GM18870 (cell line): ENCODE data around the gene IL17RB.

Experiments used
- ATAC-seq: cut with Tn5 transposase; IDR thresholded peaks from one replicate; pipeline ENCODE4 v1.9.1; 2021; ENCODE audit warnings: moderate library complexity; ENCODE audit not compliant: unreplicated experiment

Gene IL17RB

DNA sequence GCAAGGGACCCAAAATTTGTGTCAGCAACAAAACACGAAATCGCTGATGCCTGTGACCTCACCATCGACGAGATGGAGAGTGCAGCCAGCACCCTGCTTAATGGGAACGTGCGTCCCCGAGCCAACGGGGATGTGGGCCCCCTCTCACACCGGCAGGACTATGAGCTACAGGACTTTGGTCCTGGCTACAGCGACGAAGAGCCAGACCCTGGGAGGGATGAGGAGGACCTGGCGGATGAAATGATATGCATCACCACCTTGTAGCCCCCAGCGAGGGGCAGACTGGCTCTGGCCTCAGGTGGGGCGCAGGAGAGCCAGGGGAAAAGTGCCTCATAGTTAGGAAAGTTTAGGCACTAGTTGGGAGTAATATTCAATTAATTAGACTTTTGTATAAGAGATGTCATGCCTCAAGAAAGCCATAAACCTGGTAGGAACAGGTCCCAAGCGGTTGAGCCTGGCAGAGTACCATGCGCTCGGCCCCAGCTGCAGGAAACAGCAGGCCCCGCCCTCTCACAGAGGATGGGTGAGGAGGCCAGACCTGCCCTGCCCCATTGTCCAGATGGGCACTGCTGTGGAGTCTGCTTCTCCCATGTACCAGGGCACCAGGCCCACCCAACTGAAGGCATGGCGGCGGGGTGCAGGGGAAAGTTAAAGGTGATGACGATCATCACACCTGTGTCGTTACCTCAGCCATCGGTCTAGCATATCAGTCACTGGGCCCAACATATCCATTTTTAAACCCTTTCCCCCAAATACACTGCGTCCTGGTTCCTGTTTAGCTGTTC, 35.0 kb upstream of the IL17RB start:
- ATAC-seq, result no peak

DNA sequence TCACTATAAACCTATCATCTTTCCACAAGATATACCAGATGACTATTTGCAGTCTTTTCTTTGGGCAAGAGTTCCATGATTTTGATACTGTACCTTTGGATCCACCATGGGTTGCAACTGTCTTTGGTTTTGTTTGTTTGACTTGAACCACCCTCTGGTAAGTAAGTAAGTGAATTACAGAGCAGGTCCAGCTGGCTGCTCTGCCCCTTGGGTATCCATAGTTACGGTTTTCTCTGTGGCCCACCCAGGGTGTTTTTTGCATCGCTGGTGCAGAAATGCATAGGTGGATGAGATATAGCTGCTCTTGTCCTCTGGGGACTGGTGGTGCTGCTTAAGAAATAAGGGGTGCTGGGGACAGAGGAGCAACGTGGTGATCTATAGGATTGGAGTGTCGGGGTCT, 33.9 kb upstream of the IL17RB start:
- ATAC-seq, result no peak

DNA sequence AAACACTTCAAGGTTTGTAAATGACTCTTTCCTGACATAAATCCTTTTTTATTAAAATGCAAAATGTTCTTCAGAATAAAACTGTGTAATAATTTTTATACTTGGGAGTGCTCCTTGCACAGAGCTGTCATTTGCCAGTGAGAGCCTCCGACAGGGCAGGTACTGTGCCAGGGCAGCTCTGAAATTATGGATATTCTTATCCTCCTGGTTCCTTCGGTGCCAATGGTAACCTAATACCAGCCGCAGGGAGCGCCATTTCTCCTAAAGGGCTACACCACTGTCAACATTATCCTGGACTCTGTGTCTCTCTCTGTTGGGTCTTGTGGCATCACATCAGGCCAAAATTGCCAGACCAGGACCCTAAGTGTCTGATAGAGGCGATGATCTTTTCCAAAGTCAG, 33.1 kb upstream of the IL17RB start:
- no peak for ATAC-seq

DNA sequence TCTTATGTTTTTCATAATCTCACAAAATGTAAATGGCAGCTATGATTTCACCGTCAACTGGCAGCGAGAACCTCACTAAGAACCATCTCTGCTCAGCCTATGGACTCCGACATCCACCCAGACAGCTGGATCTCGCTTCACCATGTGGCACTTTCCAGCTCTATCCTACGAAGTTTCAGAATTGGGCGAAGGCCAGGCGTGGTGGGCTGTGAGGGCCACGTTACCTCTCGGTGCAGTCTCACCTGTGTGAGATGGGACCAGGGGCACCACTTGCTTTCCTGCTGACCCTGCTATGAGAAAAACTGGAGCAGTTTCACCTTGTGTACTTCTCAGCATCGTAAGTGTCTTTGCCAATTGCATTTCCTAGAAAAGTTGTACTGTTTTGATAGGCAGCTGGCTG, 32.5 kb upstream of the IL17RB start:
- no peak for ATAC-seq

DNA sequence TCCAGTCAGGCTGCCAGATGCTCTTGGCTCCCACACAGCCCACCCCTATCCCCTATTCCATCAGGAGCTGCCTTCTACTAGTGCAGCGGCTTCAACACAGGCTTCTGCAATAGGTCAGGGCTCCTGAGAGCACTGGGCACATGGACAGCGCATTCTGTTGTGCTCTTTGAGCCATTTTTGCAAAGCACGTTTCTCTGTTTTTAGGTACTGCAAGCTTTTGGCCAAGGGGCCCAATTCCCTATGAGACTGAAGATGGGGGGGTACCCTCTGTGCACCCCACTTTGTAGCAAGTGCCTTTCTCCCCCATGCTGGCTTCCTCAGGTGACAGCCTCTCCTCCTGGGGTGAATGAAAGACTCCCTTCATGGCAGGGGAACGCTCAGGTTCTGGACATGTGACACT, 31.3 kb upstream of the IL17RB start:
- no peak for ATAC-seq

DNA sequence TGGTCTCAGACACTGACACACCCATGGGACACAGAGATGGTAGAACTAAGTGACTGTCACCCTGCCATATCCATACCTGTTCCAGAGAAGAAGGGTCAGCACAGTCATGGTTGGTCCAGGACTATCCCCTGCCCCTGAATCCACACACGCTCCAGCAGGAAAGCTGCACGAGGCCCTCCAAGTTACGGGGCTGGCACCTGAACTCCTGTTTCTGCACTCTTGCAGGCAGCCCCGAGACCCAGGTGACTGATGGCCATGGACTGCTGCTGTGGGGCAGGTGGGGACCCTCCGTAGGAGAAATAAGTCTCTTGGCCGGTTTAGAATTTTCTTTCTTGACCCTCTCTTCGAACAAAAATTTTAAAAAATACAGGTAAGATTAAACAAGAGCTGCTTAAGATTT, 30.7 kb upstream of the IL17RB start:
- no peak for ATAC-seq

DNA sequence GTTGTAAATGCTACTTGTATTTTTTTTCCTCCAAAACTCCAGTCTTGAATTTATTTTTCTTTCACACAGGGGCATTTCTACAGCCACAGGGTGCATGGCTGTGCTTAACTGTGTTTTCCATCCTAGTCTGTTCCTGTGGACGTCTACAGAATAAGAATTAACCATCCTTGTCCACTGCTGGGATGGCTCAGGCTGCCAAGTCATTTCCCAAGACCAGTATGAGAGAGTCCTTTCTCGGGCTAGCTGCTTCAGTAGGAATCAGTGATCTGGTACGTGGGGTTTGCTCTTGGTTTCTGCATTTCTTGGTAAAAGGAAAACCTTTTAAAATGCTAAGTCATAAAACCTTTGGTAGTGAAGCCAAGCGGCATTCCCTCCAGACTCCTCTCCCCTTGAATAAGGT, 29.9 kb upstream of the IL17RB start:
- ATAC-seq, result no peak

DNA sequence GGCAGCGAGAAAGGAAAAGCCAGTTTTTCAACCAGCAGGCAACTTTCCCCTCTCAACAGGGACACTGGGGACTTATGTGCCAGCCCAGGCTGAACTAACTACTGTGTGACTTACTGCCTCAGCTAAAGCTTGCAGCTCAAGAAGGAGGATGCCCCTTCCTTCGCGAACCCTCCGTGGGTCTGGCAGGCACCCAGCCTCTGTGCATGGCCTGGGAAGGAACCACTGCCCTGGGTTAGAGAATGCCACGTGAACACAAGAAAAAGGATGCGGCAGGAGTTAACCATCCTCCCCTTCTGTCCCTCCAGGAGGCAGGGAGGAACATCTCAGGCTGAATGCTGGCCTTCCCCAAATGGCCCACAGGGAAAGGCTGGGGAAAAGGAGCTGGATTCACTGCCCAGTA, 29.2 kb upstream of the IL17RB start:
- ATAC-seq, result no peak

DNA sequence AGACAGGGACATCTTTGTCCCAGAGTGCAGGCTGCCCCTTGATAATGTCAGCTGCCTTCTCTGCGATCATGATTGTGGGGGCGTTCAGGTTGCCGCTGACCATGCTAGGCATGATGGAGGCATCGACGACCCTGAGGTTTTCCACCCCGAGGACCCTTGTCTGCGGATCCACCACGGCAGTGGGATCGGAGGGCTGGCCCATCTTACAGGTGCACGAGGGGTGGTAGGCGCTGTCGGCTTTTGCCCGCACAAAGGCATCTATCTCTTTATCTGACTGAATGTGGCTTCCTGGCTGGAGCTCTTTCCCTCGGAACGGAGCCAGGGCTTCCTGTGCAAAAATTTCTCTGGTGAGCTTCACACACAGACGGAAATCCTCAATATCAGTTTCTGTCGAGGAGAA, 28.6 kb upstream of the IL17RB start:
- ATAC-seq, result no peak

DNA sequence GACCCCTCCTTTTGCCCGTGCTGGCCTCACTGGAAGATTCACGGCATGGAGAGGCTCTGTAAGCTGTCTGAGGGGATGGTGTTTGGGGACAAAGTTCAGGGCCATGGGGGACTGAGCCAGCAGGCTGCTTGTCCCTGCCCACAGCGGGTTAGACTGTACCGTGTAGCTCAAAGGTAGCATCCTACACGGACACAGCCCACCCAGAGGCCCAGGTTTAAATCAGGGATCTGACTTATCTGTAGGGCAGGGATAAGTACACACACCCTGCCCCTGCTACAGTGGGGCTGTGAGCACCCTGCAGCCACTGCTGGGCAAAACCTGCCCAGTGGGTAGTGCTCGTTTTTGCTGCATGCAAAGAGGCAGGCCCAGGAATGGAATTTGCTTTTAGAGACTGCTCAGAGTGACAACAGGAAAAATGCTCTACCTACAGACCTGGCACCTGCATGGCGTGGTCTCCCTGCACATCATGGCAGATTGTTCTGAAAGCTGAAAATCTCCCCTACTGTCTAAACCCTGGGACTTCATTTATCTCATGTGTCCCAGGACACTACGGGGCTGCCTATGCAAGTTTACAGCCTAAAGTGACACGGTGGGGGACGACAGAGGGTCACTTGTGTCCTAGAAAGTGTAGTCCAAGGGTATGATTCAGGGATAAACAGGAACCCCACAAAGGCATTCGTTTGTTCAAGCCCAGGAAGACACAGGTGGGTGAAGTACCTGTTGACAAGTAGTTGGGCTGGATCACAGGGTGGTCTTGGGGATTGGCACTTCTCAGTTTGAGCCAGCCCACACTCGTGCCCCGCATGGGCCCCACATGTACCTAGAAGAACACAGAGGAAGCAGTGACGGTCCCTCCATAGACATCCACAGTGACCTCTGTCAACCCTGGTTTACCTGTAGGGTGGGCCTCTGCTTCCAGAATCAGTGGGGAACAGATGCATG, 27.9 kb upstream of the IL17RB start:
- ATAC-seq, result no peak

DNA sequence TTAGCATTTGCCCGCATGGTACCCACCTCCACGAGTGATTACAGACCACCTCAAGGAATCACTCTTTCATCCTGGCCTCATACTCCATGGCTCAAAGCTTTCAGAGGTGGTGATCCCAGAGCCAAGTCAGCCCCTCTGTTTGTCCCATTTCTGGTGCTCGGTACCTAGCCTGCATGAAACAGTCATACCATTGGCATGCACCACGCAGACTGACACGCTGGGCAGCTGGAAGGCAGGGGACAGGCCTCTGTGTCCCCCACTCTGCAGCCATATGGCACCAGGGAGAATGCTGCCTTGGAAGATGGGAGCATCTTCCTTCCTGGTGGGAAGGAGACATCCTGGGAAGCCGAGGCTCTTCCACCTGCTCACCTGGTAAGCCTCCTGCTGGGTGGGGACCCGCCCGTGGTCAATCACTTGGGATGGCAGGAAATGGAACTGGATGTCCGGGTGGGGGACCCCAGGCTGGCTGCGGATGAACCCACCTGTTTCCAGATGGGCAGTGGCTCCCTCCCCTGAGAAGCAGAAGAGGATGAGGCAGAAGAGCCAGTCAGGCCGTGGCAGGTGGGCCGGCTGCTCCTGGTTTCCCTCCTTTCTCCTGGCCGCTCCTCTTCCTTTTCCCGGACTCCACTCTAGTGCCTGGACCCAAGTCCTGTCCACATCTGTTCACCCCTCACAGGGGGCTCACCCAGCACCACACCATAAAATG, 27.1 kb upstream of the IL17RB start:
- no peak for ATAC-seq

DNA sequence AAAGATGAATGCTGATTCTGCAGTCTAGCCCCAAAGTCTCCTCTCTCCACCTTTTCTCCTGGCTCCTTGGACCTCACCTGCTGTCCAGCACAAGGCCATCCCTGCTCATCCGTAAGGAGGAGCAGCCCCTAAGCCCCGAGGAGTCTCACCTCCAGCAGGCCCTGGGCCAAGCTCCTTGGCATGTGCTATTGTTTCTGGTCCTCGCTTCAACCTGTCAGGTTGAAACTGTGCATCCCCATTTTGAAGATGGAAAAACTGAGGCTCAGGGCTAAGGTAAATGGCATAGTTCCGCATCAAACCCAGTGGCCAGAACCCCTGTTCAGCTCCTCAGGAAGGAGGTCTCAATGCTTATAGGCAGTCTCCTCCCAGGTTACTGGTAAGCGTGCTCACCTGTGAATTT, 26.3 kb upstream of the IL17RB start:
- ATAC-seq, result no peak

DNA sequence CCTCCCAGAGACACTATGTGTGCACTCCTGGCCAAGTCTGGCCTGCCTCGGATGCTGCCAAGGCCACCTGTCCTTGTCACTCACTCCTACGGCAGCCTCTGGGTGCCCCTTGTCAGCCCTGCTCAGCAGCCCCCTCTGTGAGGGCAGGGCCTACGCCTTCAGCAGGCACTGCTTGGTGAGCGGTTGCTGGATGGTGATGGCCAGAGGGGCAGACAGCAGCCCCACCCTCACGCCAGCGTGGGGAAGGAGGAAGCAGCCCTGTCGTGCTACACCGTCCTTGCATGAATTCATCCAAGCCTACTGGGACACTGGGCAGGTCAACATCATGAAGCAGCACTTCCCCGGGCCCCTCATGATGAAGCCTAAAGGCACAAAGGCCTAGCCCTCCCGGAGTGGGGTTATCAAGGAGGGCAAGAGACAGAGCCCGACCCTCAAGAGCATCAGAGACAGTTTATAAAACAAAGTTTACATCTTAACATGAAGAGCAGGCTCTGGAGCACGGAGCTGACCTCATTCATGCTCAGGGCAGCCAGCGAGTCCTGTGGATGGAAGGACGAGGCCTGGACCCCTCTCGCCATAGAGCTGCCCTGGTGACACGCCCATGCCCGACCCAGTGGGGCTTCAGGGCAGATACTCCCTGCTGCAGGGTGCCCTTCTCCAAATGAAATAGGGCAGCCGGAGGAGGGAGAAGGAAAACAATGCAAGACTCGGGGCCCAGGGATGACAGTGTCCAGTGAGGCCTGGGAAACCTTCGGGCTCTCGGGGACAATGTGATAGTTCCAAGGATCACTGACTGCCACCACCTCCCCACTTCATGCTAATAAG, 25.4 kb upstream of the IL17RB start:
- no peak for ATAC-seq

DNA sequence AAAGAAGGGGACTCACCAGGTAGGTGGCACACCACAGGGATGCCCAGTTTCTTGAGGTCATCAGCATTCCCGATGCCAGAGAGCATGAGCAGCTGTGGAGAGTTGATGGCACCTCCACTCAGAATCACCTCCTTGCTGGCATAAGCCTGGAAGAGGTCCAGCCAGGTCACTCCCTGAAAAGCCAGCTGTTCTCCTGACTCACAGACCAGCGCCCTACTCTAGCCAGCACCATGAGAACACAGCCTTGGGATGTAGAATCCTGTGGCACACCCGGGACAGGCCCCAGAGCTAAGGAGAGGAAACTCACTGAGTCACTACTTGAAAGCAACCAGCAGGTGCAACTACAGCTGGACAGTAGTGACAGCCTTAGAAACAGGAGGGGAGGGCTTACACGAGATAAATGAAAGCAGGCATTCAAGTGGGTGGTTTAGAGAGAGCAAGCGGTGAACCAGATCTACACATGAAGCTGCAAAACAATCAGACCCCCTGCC, 24.7 kb upstream of the IL17RB start:
- ATAC-seq, result no peak

DNA sequence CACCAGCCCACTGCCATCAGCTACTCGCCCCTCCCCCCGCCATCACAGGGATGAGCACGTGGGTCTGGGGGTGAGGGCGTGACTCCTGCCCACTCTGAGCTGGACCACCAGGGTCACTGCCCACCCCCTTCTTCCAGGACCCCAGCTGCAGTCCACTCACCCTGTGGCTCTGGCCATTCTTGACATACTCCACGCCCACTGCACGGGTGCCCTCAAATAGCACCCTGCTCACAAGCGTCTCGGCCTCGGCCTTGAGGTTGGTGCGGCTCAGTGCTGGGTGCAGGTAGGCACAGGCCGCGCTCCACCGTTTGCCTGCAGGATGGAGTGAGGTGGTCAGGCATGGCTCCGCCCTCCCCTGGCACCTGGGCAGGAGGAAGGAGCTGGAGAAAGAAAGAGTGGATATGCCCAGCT, 24.0 kb upstream of the IL17RB start:
- ATAC-seq, result no peak

DNA sequence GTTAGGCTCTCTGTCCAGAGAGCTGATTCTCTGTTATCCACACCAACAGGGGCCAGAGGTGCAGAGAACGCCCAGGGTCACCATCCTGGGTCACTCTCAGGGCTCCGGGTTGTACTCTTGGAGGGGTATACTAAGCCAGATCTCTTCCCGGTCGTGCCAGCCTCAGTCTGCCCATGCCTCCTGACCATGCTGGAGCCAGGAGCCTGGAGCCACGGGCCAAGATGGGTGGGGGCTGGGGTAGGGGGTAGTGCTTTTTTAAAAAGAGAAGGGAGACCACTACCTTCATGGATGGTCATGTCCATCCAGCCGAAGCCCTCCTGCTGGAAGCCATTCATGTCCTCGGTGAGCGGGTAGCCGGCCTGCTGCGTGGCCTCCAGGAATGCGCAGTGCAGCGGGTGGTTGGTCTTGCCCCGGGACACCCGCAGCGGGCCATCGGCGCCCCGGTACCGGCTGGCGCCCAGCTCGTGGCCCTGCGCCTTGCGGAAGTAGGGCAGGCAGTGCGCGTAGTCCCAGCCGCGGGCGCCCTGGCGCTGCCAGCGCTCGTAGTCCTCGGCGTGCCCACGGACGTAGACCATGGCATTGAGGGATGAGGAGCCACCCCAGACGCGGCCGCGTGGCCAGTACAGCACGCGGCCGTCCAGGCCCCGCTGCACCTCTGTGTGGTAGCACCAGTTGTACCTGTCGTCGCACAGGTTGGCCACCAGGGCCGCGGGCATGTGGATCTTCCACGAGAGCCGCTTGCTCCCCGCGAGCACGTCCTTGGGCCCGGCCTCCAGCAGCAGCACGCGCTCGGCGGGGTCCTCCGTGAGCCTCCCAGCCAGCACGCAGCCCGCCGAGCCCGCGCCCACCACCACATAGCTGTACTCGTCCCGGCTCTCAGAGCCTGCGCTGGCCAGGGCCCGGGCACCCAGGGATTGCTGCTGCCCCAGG, 23.1 kb upstream of the IL17RB start:
- no peak for ATAC-seq

DNA sequence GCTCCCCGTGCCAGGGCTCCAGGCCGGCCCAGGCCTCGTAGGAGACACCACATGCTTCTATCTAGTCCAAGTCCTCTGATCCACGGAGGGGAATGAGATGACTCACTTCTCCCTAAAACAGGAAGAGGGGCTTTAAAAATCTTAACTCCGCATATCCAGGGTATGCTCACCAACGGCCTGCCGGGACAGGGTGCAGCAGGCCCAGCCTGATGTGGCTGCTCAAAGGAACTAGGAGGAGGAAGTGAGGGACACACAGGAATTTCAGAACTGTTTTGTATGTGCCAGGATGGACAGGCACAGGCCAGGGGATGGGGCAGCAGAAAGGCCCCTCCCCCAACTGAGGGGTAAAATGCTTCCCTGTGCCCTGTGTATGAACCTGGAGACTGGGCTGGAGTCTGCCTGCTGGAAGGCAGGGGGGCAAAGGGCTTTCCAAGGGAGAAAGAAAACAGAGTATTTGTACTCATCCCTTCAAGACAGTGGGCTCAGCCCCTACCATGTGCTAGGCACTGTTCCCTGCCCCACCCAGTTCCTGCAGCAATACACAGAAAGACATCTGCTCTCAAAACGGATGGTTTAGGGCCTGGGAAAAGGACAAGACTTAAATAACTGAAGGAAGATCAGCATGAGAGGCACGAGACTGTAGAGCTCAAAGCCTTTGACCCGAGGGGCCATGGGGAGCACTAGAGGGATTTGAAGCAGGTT, 22.3 kb upstream of the IL17RB start:
- ATAC-seq, result no peak

DNA sequence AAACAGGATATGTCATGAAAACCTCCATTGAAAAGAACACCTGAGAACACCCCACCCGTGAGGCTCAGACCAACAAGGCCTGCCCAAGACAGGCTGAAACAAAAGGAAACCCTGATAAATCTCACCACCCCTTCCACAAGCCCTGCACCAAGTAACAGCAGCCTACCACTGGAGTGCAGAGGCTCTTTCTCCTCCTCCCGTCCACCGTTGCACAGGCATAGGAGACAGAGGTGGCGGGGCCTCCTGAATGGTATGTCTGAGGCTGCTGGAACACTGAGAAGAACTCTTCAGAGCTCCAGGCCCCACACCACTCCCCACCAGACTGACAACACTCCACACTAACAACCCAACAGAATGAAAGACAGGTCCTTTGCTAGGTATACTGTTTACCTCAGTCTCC, 21.6 kb upstream of the IL17RB start:
- ATAC-seq, result no peak

DNA sequence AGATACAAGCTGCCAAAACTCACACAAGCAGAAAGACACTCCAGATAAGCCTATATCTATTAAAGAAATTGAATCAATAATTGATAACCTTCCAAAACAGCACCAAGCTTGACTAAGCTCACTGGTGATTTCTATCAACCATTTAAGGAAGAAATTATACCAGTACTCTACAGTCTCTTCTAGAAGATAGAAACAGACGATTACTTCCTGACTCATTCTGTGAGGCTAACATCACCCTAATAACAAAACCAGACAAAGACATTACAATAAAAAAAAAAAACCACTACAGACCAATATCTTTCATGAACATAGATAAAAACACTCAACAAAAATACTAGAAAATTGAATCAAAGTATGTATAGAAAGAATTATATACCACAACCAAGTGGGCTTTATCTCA, 20.3 kb upstream of the IL17RB start:
- ATAC-seq, result no peak
